ENCODE results near the gene RIMS1. TPM values are rescaled to one million over a fixed set of nuclear protein-coding genes. Genes with fewer than 3 reads are reported as not detected.

Gene RIMS1
- total RNA-seq, 1 donor from 2014 or later = 456 TPM

GRCh38 chr6:72363844-72364740 is 477.7 kb downstream of the RIMS1 start:
- peak; percentile 22 for DNase-seq

DNA sequence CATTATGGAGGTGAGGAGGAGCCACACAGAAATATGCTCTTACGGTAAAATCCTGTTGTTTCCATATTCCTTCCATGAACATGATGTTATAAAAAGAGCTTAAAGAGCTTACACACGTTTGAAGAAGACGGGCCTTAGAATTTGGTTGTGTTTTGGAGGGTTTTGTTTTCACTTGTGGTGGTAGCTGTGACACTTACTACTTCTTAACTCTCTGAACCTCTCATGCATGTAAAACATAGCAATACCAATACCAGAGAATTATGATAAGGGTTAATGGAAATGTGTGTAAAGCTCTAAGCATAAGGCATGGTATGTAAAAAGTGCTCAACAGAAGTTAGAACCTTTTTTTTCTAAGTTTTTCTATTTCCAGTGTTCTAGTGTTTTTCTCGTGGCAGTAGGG is 479.4 kb downstream of the RIMS1 start:
- DNase-seq = no peak

- DNase-seq = no peak
Observed at GRCh38 chr6:72367439-72367838, 481.1 kb downstream of the RIMS1 start.

DNA sequence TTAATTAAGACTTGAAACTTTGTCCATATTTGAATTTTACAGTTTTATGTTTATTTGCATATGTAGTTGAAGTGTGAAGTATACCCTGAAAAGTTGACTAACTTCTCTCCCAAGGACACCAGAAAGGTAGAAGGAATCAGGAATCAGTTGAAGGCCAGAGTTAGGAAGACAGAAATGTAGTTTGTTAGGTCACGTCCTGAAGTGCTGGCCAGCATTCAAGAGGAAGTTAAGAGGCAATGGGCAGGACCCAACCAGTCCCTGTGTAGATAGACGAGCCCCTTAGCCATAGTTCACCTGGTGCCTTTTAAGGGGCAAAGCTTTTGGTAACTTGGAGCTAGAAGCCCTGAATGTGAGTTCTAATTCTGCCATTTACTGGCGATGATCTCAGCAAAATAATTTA is 485.1 kb downstream of the RIMS1 start:
- no peak for DNase-seq

- DNase-seq = no peak
Observed at GRCh38 chr6:72374172-72374571, 487.8 kb downstream of the RIMS1 start.

DNA sequence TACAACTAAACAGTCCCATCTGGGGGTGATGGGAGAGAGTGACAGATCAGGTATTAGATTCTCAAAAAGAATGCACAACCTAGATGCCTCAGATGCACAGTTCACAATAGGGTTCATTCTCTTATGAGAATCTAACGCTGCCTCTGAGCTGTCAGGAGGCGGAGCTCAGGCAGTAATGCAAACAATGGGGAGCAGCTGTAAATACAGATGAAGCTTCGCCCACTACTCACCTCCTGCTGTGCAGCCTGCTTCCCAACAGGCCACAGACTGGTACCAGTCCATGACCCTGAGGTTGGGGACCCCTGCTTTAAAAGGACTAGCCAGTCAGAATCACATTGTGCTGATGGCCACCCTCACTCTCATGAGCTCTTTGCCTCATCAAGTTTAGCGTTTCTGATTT is 488.5 kb downstream of the RIMS1 start:
- no peak for DNase-seq

DNA sequence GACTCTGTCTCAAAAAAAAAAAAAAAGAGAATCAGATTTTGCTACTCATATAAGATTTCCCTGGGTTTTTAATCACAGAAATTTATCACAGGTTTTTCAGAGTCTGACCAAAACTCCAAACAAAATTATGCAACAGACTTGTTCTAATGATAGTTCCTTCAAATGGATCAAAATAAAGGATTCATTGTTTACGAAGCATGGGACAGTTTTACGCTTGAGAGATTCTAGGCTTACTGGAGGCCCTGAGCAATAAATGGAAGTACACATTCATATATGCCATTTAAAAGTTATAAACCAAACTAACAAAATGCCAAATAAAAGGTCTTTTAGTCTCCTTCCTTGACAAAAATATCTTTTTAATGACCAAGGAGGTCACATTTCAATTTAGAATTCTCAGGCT is 490.4 kb downstream of the RIMS1 start:
- no peak for DNase-seq

DNA sequence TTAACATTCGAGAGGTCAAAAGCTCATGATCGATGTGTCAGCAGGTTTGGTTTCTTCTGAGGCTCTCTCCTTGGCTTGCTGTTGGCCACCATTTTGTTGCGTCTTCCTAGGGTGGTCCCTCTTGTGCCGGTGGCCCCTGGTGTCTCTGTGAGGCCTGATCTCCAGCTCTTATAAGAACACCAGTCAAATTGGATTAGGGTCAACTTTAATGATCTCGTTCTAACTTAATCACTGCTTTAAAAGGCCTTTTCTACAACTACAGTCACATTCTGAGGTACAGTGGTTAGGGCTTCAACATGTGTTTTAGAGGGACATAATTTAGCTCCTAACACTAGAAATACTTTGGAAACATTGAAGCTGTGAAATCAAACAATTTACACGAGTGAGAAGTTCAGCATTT is 494.7 kb downstream of the RIMS1 start:
- DNase-seq = no peak

- no peak for DNase-seq
Observed at GRCh38 chr6:72382602-72383529, 496.5 kb downstream of the RIMS1 start.

DNA sequence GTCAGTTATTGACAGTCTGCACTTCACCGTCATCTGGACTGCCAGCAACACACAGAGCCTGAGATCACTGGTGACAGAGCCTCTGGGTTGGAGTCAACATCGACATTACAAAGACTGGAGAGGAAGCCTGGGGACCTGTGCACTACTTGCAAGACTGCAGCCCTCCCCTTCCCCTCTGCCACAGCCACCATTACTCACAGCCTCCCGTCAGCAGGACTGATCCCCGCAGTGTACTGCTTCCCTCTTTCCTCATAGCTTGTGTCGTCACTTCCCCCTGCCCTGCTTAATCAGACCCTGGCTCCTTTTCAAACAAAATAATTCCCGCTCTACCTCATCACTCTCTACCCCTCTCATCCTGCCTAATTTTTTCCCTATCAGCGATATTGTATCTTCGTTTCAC is 500.0 kb downstream of the RIMS1 start:
- no peak for DNase-seq

DNA sequence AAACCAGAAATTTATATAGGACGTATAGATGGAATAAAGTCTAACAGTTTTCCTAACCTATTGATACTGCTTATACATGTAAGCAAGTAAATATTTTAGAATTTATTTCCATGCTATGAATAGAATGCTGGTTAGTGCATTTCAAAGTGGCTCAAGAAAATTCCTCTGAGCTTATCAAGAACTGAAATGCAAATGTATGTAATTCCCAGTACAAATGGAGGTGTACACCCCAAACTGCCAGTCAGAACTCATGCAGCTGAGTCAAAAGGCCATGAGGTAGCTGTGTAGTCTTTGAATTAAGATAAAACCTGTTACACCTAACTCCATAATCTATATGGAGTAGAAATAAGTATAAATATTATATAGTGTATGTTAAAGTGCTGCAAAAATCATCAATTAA is 503.3 kb downstream of the RIMS1 start:
- DNase-seq = no peak

DNA sequence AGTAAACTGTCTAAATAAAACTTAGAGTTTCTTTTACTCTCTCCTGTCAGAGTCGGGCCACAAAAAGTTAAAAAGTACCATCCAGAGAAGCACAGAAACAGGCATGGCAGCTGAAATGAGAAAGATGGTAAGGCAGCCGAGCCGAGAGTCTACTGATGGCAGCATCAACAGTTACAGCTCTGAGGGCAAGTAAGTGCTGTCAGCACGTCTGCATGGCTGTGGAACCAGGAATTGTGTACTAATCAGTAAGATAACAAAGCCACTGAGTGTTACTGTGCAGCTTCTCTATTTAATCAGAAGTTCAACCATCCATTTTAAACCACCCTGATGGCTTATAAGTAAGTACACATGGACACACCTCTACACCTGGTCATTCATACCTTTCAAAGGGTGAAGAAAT is 504.2 kb downstream of the RIMS1 start:
- DNase-seq = no peak

DNA sequence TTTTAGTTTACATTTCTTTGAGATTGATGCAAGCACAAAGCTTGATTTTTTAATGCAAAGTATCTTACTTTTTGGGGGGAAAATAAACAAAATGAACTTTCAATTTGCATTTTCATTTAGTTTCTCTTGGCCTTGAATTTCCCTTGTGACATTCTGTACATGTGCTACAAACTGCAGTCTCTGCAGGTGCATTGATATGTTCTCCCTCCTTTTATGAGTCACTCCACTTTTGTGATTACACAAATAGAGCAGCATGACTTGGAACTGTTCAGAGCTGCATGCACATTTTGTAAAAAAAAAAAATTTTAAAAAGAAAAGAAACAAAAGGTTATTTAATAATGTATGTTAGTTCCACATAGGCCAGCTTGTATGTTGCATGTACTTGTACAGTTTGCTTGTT is 515.5 kb downstream of the RIMS1 start:
- DNase-seq = no peak

DNA sequence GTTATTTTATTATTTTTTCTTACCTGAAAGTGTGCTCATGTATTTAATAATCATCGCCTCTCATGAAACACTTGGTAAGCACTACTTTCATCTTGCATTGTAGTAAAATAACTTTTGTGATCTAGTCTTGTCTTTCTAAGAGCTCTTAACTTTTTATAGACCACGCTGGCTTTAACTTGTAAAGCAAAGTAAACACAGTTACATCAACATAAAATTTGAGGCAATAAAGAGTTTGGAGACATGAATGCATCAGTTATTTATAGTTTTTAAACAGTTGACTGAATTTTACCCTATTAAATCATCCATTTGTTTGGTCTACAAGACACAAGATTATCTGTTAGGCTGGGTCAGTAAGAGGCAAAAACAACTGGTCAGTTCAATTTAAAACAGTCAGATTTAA is 517.1 kb downstream of the RIMS1 start:
- DNase-seq = no peak

DNA sequence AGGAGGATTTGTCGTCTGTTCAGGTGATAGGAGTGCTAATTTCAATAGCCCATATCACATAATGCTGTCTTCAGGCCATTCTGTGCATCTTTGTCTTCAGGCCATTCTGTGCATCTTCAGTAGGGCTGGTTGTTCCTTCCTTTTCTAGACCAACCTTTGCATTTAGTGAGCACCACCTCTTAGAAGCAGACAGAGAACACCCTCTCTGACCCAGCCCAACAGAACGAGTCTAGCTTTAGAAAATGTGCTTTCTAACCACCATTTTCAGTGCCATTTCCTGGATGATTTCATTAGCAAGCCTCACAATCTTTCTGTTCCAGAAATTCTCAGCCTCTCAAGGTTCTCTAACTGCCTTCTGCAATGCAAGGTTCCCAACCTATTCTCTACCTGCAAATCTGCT is 520.2 kb downstream of the RIMS1 start:
- no peak for DNase-seq

DNA sequence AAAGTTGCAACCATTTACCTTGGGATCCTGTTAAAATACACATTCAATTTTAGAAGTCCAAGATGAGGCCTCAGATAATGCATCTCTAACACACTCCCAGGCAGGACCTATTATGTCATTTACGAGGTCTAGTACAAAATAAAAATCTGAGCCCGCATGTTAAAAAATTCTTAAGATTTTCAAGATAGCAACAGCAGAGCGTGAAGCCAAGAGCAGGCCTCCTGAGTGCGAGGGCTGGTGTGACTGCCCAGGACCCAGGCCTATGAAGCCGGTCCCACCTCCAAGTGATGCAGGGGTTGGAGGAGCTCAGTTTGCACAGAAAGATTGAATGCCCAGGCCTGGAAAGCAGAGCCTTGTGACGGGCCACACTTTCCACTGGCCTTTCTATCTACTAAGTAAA is 524.4 kb downstream of the RIMS1 start:
- DNase-seq = no peak

GRCh38 chr6:72411872-72412708 is 525.7 kb downstream of the RIMS1 start:
- peak; percentile 75 for DNase-seq

- no peak for DNase-seq
Observed at GRCh38 chr6:72412709-72413044, 526.3 kb downstream of the RIMS1 start.

- DNase-seq = no peak
Observed at GRCh38 chr6:72413884-72414283, 527.5 kb downstream of the RIMS1 start.

GRCh38 chr6:72414657-72415056 is 528.3 kb downstream of the RIMS1 start:
- no peak for DNase-seq

GRCh38 chr6:72416744-72417465 is 530.6 kb downstream of the RIMS1 start:
- no peak for DNase-seq

GRCh38 chr6:72417759-72418158 is 531.4 kb downstream of the RIMS1 start:
- no peak for DNase-seq

Measured in occipital lobe (tissue), 2 donors.